ENCODE data around the gene ODF2. TPM values are rescaled to one million over a fixed set of nuclear protein-coding genes. Genes with fewer than 3 reads are reported as not detected.

Gene ODF2
- total RNA-seq: 25.1 TPM

DNA sequence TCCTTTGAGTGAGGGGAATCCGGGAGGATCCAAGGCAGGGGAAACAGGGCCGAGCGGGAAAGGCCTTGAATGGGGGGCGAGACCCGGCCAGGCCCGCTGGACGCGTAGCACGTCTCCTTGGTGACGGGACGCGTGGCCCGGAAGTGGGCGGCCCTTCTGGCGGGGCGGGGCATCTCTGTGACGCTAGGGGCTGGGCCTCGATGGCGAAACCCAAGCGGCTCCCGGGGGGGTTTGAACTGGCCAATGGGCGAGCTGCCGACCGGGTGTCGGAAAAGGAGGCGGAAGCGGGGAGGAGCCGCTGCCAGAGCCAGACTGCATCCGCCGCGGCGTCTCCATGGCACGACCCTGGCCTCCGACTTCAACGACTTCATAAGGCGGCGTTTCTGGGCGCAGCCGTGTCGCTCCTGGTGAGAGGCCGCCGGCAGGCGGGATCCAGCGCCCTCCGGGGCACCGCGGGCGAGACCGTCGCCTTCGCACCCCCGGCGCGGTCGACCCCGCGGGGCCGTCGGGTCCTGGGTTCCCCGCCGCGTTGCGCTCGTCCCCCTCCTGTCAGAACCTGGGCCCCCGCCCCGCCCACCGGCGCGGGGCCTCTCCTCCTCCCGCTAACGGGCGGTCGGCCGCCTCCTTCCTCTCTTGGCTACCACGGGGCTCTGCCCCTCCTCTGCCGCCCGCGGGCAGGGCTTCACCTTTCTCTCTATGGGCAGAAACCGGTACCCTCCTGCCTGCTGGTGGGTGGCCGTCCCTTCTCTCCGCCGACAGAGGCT, at the start of gene ODF2:
Gene ODF2, plus strand, starts transcription at position 158 of the 764 bp plus-strand sequence. Its CDS starts 86 bp downstream, at position 244.

DNA sequence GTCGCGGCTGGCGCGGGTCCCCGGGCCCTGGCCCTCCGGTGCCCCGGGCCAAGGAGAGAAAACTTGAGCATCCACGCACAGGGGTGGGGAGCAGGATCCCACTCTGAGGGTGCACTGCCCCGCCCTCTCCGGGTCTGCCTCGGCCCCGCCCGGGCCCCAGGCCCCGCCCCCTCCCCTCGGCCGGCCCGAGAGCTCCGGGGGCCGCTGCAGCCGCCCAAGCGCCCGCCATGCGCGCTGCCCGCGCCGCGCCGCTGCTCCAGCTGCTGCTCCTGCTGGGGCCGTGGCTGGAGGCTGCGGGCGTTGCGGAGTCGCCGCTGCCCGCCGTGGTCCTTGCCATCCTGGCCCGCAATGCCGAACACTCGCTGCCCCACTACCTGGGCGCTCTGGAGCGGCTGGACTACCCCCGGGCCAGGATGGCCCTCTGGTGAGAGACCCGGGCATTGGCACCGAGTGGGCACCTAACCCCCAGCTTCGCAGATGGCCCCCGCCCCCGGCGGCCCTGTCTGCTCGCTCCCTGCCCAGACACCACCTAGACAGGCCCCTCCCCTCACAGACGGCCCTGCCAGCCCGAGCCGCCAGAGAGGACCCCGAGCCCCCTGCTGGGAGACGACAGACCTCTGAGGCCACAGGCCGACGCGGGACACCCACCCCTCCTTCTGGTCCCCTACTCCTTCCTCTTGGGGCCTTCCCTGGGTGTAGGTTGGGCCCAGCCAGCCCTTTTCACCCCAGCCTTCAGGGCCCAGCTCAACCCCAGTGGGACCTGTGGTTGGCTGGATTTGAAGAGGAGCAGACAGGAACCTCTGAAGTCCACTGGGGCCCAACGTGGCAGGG, 34.9 kb upstream of the ODF2 start, which contains the start of gene CERCAM:
Gene CERCAM, plus strand, starts transcription at position 207 of the 831 bp plus-strand sequence. Its CDS starts 21 bp downstream, at position 228.

DNA sequence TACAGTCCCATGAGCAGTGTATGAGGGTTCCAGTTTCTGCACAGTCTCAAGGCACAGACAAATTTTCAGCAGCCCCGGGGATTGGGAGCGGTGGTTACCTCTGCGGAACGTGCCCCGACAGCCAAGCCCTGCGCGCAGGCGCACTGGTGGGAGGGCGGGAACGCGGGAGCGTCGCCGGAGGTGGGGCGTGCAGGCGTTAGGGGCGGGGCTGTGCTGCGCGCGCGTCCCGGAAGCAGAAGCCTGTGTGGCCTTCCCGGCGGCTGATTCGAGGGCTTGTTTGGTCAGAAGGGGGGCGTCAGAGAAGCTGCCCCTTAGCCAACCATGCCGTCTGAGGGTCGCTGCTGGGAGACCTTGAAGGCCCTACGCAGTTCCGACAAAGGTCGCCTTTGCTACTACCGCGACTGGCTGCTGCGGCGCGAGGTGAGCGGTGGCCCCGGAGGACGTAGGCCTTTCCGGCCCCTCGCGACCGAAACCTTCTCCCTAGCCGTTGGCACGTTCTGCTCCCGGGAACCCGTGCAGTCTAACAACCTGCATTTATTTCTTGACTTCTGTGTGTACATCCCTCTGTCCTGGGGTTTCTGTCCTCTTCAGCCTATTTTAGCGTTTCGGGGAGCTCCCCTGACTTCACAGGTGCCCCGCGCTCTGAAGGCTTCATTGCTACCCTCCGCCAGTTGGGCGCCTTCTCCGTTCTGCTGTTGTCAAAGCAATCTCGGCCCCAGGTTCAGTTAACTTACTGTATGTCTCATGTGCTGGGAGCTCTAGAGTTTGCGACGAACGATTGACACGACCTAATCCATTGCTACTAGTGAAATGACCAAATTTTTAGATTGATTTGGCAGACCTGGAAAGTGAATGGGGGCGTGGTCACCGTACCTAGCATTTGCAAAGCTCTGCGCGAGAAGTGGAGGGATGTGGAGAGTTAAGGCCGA, 48.9 kb downstream of the ODF2 start, which contains the start of gene GLE1:
Gene GLE1, plus strand, starts transcription at position 235 of the 929 bp plus-strand sequence. Its CDS starts 87 bp downstream, at position 322.

Small RNAs within 50 kb of the gene (small RNA-seq; reads per million reads assigned to genes)
- not detected for gene RNU7-171P

Other genes starting within 250 kb of the ODF2 start
- gene GOLGA2, start 180.0 kb upstream of the ODF2 start, total RNA-seq: 61.8 TPM
- 8.5 TPM for gene SWI5, start 179.7 kb upstream of the ODF2 start, total RNA-seq
- gene TRUB2, start 133.6 kb upstream of the ODF2 start, total RNA-seq: 18.0 TPM
- gene COQ4, start 133.2 kb upstream of the ODF2 start, total RNA-seq: 24.9 TPM
- 44.3 TPM for gene SLC27A4, start 115.5 kb upstream of the ODF2 start, total RNA-seq
- gene URM1, start 84.6 kb upstream of the ODF2 start, total RNA-seq: 20.1 TPM
- gene CERCAM, start 35.1 kb upstream of the ODF2 start, total RNA-seq: 10.4 TPM
- 21.9 TPM for gene GLE1, start 48.7 kb downstream of the ODF2 start, total RNA-seq
- 867 TPM for gene SPTAN1, start 96.6 kb downstream of the ODF2 start, total RNA-seq
- gene DYNC2I2, start 200.8 kb downstream of the ODF2 start, total RNA-seq: 37.8 TPM
- gene SET, start 233.2 kb downstream of the ODF2 start, total RNA-seq: 418 TPM
- 0.92 TPM for gene PKN3, start 246.5 kb downstream of the ODF2 start, total RNA-seq